ENCODE results near the gene CBFA2T2. TPM values are rescaled to one million over a fixed set of nuclear protein-coding genes. Genes with fewer than 3 reads are reported as not detected.

Gene CBFA2T2
- total and polyA plus RNA-seq, 2 donors (not counting 3 experiments of a cell fraction or from before 2014, with no cell fraction given), result 10.7 to 12.1 TPM

- Histone ChIP-seq H2AFZ (ENCODE audit: low read depth, low read length) (no peak overlapping the region), H3K4me1 (ENCODE audit: control insufficient read depth, extremely low read depth, insufficient read depth, low read length) (peaks cover 15% of the 10 kb centered on the region), H3K4me3 (replicated peaks in 1 of 3; ENCODE audit: insufficient read depth in 1 of 3, low read depth in 1 of 3, low read length in 3 of 3) (no peak overlapping the region), H3K4me2 (ENCODE audit: insufficient read depth, low read length) (no peak overlapping the region), H3K36me3 (ENCODE audit: control insufficient read depth in 2 of 2, extremely low read depth in 1 of 2, insufficient read depth in 2 of 2, low read length in 2 of 2) (no peaks in the 10 kb centered on the region), H3K27me3 (ENCODE audit: control insufficient read depth in 2 of 2, insufficient read depth in 2 of 2, low read length in 2 of 2) (no peaks in the 10 kb centered on the region), H3K9me1 (replicated peaks; ENCODE audit: control insufficient read depth, extremely low read depth, insufficient read depth, low read length) (no peaks in the 10 kb centered on the region), H4K20me1 (replicated peaks; ENCODE audit: control insufficient read depth, extremely low read depth, insufficient read depth, low read length) (no peaks in the 10 kb centered on the region), H3K79me2 (ENCODE audit: control insufficient read depth, insufficient read depth, low read length) (peaks cover 11% of the 10 kb centered on the region), H3K9me3 (replicated peaks; ENCODE audit: control insufficient read depth, insufficient read depth, low read length) (no peaks in the 10 kb centered on the region), H3K9ac (replicated peaks; ENCODE audit: extremely low read depth, insufficient read depth, low read length) (no peak overlapping the region), H3K27ac (ENCODE audit: insufficient read depth, low read depth, low read length) (no peak overlapping the region)
- no TSS peak for BruUV-seq (replicated peaks)
- FAIRE-seq (no peak), DNase-seq (ENCODE audit: low read depth, low spot score) (no peak)
- intact Hi-C loops (cut with micrococcal nuclease), result no loop called here
- CTCF ChIA-PET, result no interaction called here
- POLR2A ChIA-PET, result no interaction called here
- TF ChIP-seq EZH2 (IDR thresholded peaks at IDR 0.05; ENCODE audit: borderline replicate concordance, low read depth, low read length, severe bottlenecking) (no peak), POLR2A (IDR thresholded peaks at IDR 0.05; ENCODE audit: low read depth, low read length) (no peak), FOS (IDR thresholded peaks at IDR 0.05; ENCODE audit: borderline replicate concordance, insufficient read depth, low read length) (no peak), MAX (IDR thresholded peaks at IDR 0.05; ENCODE audit: insufficient read depth, insufficient read length) (no peak), GATA2 (IDR thresholded peaks at IDR 0.05; ENCODE audit: insufficient read depth, insufficient read length, low read depth, low read length) (no peak), CTCF (IDR thresholded peaks at IDR 0.05; ENCODE audit: extremely low read depth in 1 of 2, insufficient read depth in 1 of 2, low read depth in 1 of 2, low read length in 2 of 2) (no peak), MYC (IDR thresholded peaks at IDR 0.05; ENCODE audit: low read depth, low read length) (no peak), JUN (IDR thresholded peaks at IDR 0.05; ENCODE audit: borderline replicate concordance, insufficient read depth, insufficient read length, low read depth) (no peak), POLR2AphosphoS5 (IDR thresholded peaks at IDR 0.05; ENCODE audit: insufficient read depth, low read depth, low read length) (no peak)
- dilution Hi-C loops (cut with MboI; ENCODE audit: extremely low pct_ligation_motif_present, low sequenced_read_pairs), result no loop called here
These were observed 188.3 kb downstream of the CBFA2T2 start for GRCh38 chr20:33677991-33678702.
